Esophagus muscularis mucosa (tissue), 4 donors: ENCODE results near the gene TM9SF3. TPM values are rescaled to one million over a fixed set of nuclear protein-coding genes. Genes with fewer than 3 reads are reported as not detected.
A peak's percentile ranks its signal among the peaks of the same experiment; 100 is the strongest.

Source experiments
- DNase-seq: peaks from one replicate; pipeline ENCODE4 v3.0.0-alpha.2; 2017; ENCODE audit errors: extremely low spot score
- H3K27ac ChIP-seq, 4 donors: fragments of 200-600 bp; sonication (generic); replicated peaks in 1 of 4; 1 replicate in 3 of 4; 2 replicates in 1 of 4; pipeline ENCODE4 v1.5.1; 2016 to 2019; ENCODE audit warnings: mild to moderate bottlenecking in 1 of 4
- H3K27me3 ChIP-seq, 4 donors: fragments of 200-600 bp; sonication (generic); one replicate each; pipeline versions ENCODE4 v1.5.1 to v1.6.0; 2016 to 2019
- H3K36me3 ChIP-seq, 4 donors: fragments of 200-600 bp; sonication (generic); one replicate each; pipeline ENCODE4 v1.5.1; 2016 to 2019
- H3K4me1 ChIP-seq, 4 donors: fragments of 200-600 bp; sonication (generic); one replicate each; pipeline ENCODE4 v1.5.1; 2016 to 2019
- H3K4me3 ChIP-seq, 4 donors: fragments of 200-600 bp; sonication (generic); 1 replicate in 2 of 4; 2 replicates in 2 of 4; pipeline ENCODE4 v1.5.1; 2016 to 2019; ENCODE audit warnings: mild to moderate bottlenecking in 4 of 4, moderate library complexity in 1 of 4
- H3K9me3 ChIP-seq, 4 donors: fragments of 200-600 bp; sonication (generic); 1 replicate in 3 of 4; 2 replicates in 1 of 4; pipeline ENCODE4 v1.5.1; 2016 to 2019
- EP300 ChIP-seq: sonication (generic); formaldehyde crosslinking; IDR thresholded peaks from one replicate; pipeline ENCODE4 v1.6.1; 2017; ENCODE audit warnings: antibody characterized with exemption
- POLR2A ChIP-seq: fragments of 450-650 bp; IDR thresholded peaks from one replicate; pipeline ENCODE4 v1.6.1; 2017; ENCODE audit warnings: antibody characterized with exemption, moderate library complexity, mild to moderate bottlenecking, low read depth
- POLR2AphosphoS5 ChIP-seq, 2 donors: sonication (generic); formaldehyde crosslinking; IDR thresholded peaks; one replicate each; pipeline ENCODE4 v1.6.1; 2017; ENCODE audit warnings: antibody characterized with exemption in 2 of 2
- WGBS: methylation state at CpG from one replicate; pipeline ENCODE4 v1.1.5; 2018; 5-methylcytosine and 5-hydroxymethylcytosine counted together
- intact Hi-C: fragments of 100-400 bp; cut with DNase I; formaldehyde crosslinking; loops from one replicate; pipeline ENCODE4 v1.15.1; 2023
- total RNA-seq, 4 donors: library from RNA; depleted of rRNA; stranded (reverse); fragments of >200 nt; gene quantifications; one replicate each; pipeline versions ENCODE4 v1.1.0 to v1.2.1, GENCODE V29; 2016
- TF ChIP-seq, protein P1 (sequence below), 3 experiments: fragments of 200-600 bp in 2 of 3; fragments of 450-650 bp in 1 of 3; sonication (generic) in 2 of 3; IDR thresholded peaks; one replicate each; pipeline ENCODE4 v1.5.1; 2017 to 2019; ENCODE audit warnings: antibody characterized with exemption in 3 of 3, mild to moderate bottlenecking in 2 of 3, moderate library complexity in 1 of 3

Gene TM9SF3
- total RNA-seq, 4 donors from 2014 or later = 72.0 to 110 (median 90.5) TPM

DNA sequence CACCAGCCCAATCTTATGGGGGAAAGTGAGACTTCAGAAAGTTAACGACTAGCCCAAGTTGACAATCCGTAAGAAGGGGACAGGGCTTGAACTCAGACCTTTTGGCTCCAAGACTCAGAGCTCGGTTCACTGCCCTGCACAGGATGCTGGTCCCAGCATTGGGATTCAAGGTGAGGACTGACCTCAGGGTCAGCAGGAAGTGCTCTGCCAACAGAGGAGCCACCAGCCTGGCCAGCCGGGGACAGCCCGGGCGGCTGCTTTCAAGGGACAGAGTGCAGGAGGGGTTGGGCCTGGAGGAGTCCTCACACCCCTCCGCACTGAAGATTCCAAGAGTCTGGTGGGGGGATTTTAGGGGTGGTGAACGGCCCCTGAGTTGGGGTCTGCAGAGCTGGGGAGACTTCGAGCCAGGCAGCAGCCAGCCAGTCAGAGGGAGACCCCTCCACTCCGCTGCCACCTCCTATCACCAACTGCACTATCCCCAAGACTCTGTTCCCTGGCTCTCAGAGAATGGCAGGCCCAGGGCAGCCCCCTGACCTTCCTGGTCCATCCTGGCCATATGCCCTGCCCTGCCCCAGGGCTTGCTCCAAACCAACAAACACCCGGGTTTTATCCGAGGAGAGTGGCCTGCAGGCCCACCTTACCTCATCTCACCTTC is 92.8 kb downstream of the TM9SF3 start:
- TF ChIP-seq EP300 (no peak), POLR2A (no peak), POLR2AphosphoS5 (IDR thresholded peaks at IDR 0.05) (no peak)
- TF ChIP-seq, protein P1, sequence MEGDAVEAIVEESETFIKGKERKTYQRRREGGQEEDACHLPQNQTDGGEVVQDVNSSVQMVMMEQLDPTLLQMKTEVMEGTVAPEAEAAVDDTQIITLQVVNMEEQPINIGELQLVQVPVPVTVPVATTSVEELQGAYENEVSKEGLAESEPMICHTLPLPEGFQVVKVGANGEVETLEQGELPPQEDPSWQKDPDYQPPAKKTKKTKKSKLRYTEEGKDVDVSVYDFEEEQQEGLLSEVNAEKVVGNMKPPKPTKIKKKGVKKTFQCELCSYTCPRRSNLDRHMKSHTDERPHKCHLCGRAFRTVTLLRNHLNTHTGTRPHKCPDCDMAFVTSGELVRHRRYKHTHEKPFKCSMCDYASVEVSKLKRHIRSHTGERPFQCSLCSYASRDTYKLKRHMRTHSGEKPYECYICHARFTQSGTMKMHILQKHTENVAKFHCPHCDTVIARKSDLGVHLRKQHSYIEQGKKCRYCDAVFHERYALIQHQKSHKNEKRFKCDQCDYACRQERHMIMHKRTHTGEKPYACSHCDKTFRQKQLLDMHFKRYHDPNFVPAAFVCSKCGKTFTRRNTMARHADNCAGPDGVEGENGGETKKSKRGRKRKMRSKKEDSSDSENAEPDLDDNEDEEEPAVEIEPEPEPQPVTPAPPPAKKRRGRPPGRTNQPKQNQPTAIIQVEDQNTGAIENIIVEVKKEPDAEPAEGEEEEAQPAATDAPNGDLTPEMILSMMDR (IDR thresholded peaks at IDR 0.05) = no peak
- no peak for DNase-seq
- Histone ChIP-seq H3K4me1 (no peaks in the 10 kb centered on the region), H3K27me3 (peaks cover 0 to 10% (median 0%) of the 10 kb centered on the region in 4 donors), H3K4me3 (no peak overlapping the region), H3K36me3 (no peaks in the 10 kb centered on the region), H3K27ac (no peak overlapping the region), H3K9me3 (no peaks in the 10 kb centered on the region)
- intact Hi-C loops = no loop called here
- WGBS = 67% methylated on average over 8 of the region's 12 CpGs

DNA sequence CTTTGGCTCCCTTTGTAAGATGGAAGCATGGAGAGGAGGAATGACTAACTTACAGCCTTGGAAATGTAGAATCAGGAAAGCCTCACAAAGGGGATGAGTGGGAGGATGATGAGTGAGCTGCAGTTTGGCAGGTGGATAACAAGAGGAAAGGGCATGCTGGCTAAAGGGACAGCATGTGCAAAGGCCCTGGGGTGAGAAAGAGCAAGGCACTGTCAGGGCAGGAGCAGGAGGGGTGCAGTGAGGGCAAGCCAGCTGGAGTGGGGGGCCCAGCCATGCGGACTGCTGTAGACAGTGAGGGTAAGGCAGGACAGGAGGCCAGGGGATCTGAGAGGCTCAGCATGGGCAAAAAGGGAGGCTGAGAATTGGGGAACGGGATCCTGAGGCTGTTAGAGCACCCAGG is 93.6 kb downstream of the TM9SF3 start:
- WGBS = 89% methylated on average over 2 of the region's 2 CpGs
- Histone ChIP-seq H3K9me3 (no peaks in the 10 kb centered on the region), H3K36me3 (no peaks in the 10 kb centered on the region), H3K27me3 (peaks cover 0 to 17% (median 0%) of the 10 kb centered on the region in 4 donors), H3K4me3 (no peak overlapping the region), H3K27ac (no peak overlapping the region), H3K4me1 (no peaks in the 10 kb centered on the region)
- intact Hi-C loops = no loop called here
- no peak for DNase-seq
- no peak for TF ChIP-seq POLR2A
- TF ChIP-seq EP300 = no peak
- TF ChIP-seq, protein P1 (IDR thresholded peaks at IDR 0.05) = no peak

DNA sequence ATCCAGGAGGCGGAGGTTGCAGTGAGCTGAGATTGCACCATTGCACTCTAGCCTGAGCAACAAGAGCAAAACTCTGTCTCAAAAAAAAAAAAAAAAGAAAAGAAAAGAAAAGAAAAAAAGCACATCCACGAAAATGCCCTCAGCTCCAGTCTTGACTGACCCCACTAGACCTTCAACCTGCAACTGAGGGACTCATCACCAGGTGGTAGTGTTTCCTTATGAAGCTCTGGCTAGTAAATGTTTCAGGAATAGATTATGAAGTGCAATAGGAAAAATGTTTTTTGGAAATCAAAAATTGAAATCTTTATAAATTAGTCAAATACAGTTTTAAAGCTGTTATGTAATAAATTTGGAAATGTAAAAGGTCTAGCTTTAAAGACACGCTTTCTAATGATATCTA is 95.5 kb downstream of the TM9SF3 start:
- Histone ChIP-seq H3K27ac (no peak overlapping the region), H3K4me3 (no peak overlapping the region), H3K36me3 (no peaks in the 10 kb centered on the region), H3K9me3 (no peaks in the 10 kb centered on the region), H3K27me3 (peaks cover 0 to 18% (median 0%) of the 10 kb centered on the region in 4 donors), H3K4me1 (no peaks in the 10 kb centered on the region)
- TF ChIP-seq POLR2A (no peak), POLR2AphosphoS5 (IDR thresholded peaks at IDR 0.05) (no peak), EP300 (no peak)
- TF ChIP-seq, protein P1 (IDR thresholded peaks at IDR 0.05) = peak in 2 of 3 experiments; percentile 9 to 10
- intact Hi-C loops = no loop called here
- DNase-seq = no peak
- 72% methylated on average over 3 of the region's 3 CpGs for WGBS

DNA sequence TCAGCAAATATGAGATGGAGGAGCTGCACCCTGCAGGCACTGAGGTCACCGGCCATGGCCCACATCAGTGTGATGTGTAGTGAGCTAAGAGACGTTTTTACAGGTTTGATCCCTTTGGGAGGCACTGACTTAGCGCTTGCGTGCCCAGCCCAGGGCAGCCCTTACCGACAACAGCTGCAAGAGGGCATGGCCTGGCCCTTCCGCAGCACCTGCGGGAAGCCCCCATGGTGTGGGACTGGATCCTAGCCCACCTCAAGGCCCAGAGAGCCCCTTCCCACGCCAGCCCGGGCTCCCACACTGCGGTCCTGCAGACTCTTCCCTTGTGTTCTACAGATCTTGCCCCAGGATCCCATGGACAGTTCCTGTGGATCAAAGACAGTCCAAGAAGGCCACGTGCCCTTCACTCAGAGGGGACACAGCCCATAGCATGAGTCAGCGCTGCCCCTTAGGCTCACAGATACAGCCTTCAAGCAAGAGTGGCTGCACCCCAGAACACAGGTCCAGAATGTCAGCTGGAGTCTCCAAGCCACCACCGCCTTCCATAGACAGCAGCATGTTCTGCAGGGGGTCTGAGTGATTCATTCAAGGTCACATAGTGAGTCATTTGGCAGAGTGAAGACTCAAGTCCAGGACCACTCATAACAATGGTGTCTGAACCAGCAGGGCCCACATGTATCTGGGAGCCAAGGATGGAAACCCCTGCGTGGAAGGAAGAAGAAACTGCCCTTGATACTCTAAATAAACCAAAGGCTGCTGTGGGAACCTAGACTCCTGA is 98.5 kb downstream of the TM9SF3 start:
- no peak for TF ChIP-seq POLR2A
- peaks cover 0 to 17% (median 0%) of the 10 kb centered on the region in 4 donors for H3K27me3 ChIP-seq
- DNase-seq = no peak
- H3K4me3 ChIP-seq = no peak overlapping the region
- intact Hi-C loops = no loop called here
- H3K27ac ChIP-seq = no peak overlapping the region
- 90% methylated on average over 9 of the region's 14 CpGs for WGBS
- H3K36me3 ChIP-seq = no peaks in the 10 kb centered on the region
- no peaks in the 10 kb centered on the region for H3K9me3 ChIP-seq
- H3K4me1 ChIP-seq = no peaks in the 10 kb centered on the region

DNA sequence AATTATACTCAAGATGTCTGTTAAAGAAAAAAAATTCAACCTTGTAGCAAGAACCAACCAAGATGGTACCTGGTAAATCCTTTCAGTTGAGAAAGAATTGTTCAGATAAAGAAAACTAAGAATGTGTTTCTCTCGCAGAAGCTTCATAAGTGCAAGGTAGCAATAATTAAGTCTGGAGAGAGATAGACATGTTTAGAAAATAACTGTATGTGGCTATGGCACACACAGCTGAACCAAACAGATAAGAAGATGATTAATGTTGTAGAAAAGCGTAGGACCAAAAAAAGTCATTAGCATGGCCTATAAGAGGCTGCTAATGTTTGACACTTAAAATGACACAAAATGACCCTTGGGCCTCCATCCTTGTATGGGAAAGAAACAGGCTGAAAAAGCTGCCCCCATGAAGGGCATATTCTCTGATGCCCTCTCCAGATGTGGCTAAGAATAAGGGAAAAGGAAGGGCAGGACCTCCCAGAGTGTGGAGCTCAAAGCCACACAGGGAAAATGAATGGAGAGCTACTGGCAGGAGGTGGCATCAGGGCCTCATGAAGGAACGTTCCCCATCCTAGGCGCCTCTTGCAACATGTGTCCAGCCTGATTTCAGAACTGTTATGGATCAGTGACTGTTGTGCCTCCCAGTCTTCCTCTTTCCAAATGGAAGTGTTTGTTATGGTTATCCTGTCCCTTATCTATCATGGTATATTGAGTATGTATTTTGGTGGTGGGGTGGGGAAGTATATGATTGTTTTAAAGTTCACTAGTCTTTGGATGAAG is 103.8 kb downstream of the TM9SF3 start:
- Histone ChIP-seq H3K4me3 (no peak overlapping the region), H3K4me1 (no peaks in the 10 kb centered on the region), H3K9me3 (no peaks in the 10 kb centered on the region), H3K27ac (no peak overlapping the region), H3K27me3 (peaks cover 0 to 7% (median 0%) of the 10 kb centered on the region in 4 donors), H3K36me3 (no peaks in the 10 kb centered on the region)
- intact Hi-C loops = no loop called here
- WGBS = 76% methylated on average over 4 of the region's 4 CpGs
- no peak for DNase-seq
- no peak for TF ChIP-seq POLR2A
- no peak for TF ChIP-seq POLR2AphosphoS5 (IDR thresholded peaks at IDR 0.05)
- TF ChIP-seq, protein P1 (IDR thresholded peaks at IDR 0.05) = no peak
